Measurements from ENCODE around the gene TTC21B. TPM values are rescaled to one million over a fixed set of nuclear protein-coding genes. Genes with fewer than 3 reads are reported as not detected.

Gene TTC21B
- total and polyA plus RNA-seq, 8 donors, result 5.4 to 14.7 (median 9.2) TPM

DNA sequence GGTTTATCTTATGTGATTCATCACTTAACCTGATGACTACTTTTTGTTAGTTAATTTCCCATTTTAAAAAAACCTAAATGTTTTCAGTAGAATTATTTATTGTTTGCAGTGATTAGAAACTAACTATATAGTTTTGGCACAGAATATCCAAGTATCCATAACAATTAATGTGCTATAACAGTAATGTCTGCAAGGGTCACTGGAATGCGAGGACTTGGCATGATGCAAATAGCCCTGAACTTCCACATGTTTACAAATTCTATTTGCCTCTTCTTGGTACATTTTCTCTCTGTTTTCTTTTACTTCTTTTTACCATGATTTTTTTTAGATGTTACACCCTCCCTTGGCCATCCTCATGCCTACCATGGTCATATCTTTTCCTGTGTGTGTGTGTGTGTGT is 110.2 kb downstream of the TTC21B start:
- H3K9me3 ChIP-seq, result no peaks in the 10 kb centered on the region
- TF ChIP-seq, protein P1, sequence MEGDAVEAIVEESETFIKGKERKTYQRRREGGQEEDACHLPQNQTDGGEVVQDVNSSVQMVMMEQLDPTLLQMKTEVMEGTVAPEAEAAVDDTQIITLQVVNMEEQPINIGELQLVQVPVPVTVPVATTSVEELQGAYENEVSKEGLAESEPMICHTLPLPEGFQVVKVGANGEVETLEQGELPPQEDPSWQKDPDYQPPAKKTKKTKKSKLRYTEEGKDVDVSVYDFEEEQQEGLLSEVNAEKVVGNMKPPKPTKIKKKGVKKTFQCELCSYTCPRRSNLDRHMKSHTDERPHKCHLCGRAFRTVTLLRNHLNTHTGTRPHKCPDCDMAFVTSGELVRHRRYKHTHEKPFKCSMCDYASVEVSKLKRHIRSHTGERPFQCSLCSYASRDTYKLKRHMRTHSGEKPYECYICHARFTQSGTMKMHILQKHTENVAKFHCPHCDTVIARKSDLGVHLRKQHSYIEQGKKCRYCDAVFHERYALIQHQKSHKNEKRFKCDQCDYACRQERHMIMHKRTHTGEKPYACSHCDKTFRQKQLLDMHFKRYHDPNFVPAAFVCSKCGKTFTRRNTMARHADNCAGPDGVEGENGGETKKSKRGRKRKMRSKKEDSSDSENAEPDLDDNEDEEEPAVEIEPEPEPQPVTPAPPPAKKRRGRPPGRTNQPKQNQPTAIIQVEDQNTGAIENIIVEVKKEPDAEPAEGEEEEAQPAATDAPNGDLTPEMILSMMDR (IDR thresholded peaks at IDR 0.05), result no peak
- intact Hi-C loops (cut with DNase I), result no loop called here
- FAIRE-seq (no peak), ATAC-seq (no peak), DNase-seq (no peak)
- H3K36me3 ChIP-seq, result no peaks in the 10 kb centered on the region
- no peak overlapping the region for H3K27ac ChIP-seq
- WGBS, 2 donors, result 88 to 97% methylated on average over 1 of the region's 1 CpG
- H3K27me3 ChIP-seq, result no peaks in the 10 kb centered on the region
- no peak overlapping the region for H3K4me3 ChIP-seq
- H3K4me1 ChIP-seq, result no peaks in the 10 kb centered on the region

DNA sequence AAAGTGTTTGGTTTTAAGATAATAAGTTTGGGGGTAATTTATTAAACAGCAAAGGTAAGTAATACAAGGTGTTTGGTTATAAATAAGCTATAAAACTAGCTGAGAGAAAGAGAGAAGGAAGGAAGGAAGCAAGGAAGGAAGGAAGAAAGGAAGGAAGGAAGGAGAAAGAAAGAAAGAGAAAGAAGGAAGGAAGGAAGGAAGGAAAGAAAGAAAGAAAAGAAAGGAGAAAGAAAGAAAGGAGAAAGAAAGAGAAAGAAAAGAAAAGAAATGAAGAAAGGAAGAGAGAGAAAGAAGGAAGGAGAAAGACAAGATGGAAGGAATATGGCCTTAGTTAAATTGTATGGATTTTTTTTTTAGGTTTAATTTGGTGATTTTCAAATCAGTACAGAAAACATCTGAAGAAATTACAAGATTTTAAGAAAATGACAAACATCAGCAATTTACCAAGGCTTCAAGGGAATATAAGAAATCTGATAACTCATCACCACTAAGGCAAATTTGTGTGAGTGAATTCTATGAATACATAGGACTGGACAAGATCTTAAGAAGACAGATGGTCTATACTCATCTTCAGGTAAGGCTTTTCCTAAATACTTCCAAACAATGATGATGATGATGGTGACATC is 113.1 kb downstream of the TTC21B start:
- FAIRE-seq (no peak), ATAC-seq (no peak), DNase-seq (no peak)
- TF ChIP-seq, protein P1 (IDR thresholded peaks at IDR 0.05), result no peak
- no peaks in the 10 kb centered on the region for H3K36me3 ChIP-seq
- intact Hi-C loops (cut with DNase I), result no loop called here
- H3K4me3 ChIP-seq, result no peak overlapping the region
- no peaks in the 10 kb centered on the region for H3K27me3 ChIP-seq
- H3K9me3 ChIP-seq, result no peaks in the 10 kb centered on the region
- no peak overlapping the region for H3K27ac ChIP-seq
- H3K4me1 ChIP-seq, result no peaks in the 10 kb centered on the region

DNA sequence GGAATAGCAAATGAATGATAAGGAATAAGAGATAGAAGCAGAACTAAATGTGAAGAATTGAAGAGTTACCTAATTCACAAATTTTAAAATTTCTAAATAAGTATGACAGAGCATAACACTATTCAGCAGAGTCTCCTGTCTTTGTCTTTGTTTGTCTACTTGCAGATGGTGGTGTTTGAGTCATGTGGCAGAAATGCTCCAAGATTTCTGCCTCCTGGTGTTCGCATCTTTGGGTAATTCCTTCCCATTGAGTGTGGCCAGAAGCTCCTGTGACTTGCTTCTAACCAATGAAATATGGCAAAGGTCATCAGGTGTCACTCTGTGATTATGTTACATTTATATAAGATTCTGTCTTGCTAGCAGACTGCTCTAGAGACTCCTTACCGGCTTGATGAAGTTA is 114.0 kb downstream of the TTC21B start:
- no peaks in the 10 kb centered on the region for H3K9me3 ChIP-seq
- TF ChIP-seq, protein P1 (IDR thresholded peaks at IDR 0.05), result no peak
- H3K36me3 ChIP-seq, result no peaks in the 10 kb centered on the region
- 88 to 90% methylated on average over 2 of the region's 2 CpGs for WGBS, 2 donors
- H3K27me3 ChIP-seq, result no peaks in the 10 kb centered on the region
- FAIRE-seq (no peak), DNase-seq (no peak), ATAC-seq (no peak)
- no peak overlapping the region for H3K27ac ChIP-seq
- no peak overlapping the region for H3K4me3 ChIP-seq
- intact Hi-C loops (cut with DNase I), result no loop called here
- no peaks in the 10 kb centered on the region for H3K4me1 ChIP-seq

DNA sequence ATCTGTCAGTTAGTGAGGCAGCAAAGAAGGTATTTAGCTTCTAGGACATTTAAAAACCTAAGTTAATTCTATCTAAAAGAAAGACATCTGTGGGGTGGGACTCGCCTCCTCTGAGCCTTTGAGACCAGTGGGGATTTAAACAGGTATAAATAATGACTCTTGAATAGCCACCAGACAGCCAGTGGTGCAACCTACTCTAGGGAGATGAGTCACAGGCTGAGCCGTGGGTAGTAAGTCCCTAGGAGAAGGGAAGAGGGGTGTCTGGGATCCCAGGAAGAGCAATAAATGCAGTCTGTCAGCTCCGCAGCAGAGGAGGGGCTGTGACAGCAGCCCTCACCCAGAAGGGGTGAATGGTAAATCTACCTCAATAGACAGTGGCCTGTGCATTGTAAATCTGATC is 116.5 kb downstream of the TTC21B start:
- Histone ChIP-seq H3K4me1 (no peaks in the 10 kb centered on the region), H3K27me3 (no peaks in the 10 kb centered on the region), H3K4me3 (no peak overlapping the region), H3K27ac (no peak overlapping the region), H3K9me3 (no peaks in the 10 kb centered on the region), H3K36me3 (no peaks in the 10 kb centered on the region)
- intact Hi-C loops (cut with DNase I), result no loop called here
- no peak for FAIRE-seq
- TF ChIP-seq, protein P1 (IDR thresholded peaks at IDR 0.05), result no peak
- ATAC-seq, result no peak
- WGBS, 2 donors, result 87 to 88% methylated on average over 3 of the region's 3 CpGs
- DNase-seq, result no peak

DNA sequence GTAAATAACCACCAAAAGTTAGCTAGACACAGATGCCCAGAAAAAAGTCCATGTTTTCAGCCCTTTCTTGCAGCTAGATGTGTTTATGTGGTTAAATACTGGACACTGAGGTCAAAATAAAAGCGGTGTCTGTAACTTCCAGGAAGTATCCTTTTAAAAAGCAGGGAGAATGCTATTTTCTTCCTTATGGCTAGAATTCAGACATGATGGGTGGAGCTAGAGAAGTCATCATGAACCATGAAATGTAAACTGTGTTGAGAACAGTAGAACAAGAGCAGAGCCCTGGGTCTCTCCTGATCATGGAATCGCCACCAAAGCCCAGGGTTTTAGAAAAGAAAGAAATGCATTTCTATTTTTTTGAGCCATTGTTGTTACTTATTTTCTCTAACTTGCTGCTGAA is 118.2 kb downstream of the TTC21B start:
- no peak for ATAC-seq
- no peaks in the 10 kb centered on the region for H3K27me3 ChIP-seq
- intact Hi-C loops (cut with DNase I), result no loop called here
- H3K4me1 ChIP-seq, result no peaks in the 10 kb centered on the region
- TF ChIP-seq, protein P1 (IDR thresholded peaks at IDR 0.05), result no peak
- H3K9me3 ChIP-seq, result no peaks in the 10 kb centered on the region
- no peak overlapping the region for H3K4me3 ChIP-seq
- no peak for FAIRE-seq
- no peak overlapping the region for H3K27ac ChIP-seq
- no peaks in the 10 kb centered on the region for H3K36me3 ChIP-seq
- no peak for DNase-seq
- WGBS, 2 donors, result 94 to 95% methylated on average over 2 of the region's 2 CpGs

Measured in pancreas (tissue), 10 donors.